Skeletal muscle tissue (tissue), 4 donors: Measurements from ENCODE around the gene TRIM47. TPM values are rescaled to one million over a fixed set of nuclear protein-coding genes. Genes with fewer than 3 reads are reported as not detected.

Experiments
- H3K27ac ChIP-seq: one replicate; pipeline ENCODE4 v1.7.0; 2013; ENCODE audit warnings: mild to moderate bottlenecking, low read depth, low read length, inconsistent platforms
- H3K27me3 ChIP-seq, 3 donors: one replicate each; pipeline ENCODE4 v1.7.0; 2013; ENCODE audit warnings: low read length in 3 of 3; ENCODE audit not compliant: control insufficient read depth in 3 of 3, insufficient read depth in 3 of 3
- H3K36me3 ChIP-seq, 3 donors: one replicate each; pipeline ENCODE4 v1.7.0; 2013; ENCODE audit warnings: low read length in 3 of 3; ENCODE audit not compliant: control insufficient read depth in 3 of 3, insufficient read depth in 3 of 3
- H3K4me1 ChIP-seq, 3 donors: one replicate each; pipeline ENCODE4 v1.7.0; 2013; ENCODE audit warnings: low read length in 3 of 3, mild to moderate bottlenecking in 3 of 3; ENCODE audit not compliant: control insufficient read depth in 3 of 3, insufficient read depth in 3 of 3
- H3K4me3 ChIP-seq, 3 donors: one replicate each; pipeline ENCODE4 v1.7.0; 2013; ENCODE audit warnings: low read length in 3 of 3
- H3K9ac ChIP-seq, 3 donors: one replicate each; pipeline ENCODE4 v1.7.0; 2013; ENCODE audit warnings: low read length in 3 of 3, mild to moderate bottlenecking in 3 of 3, moderate library complexity in 2 of 3, low read depth in 1 of 3
- H3K9me3 ChIP-seq, 3 donors: one replicate each; pipeline ENCODE4 v1.7.0; 2013; ENCODE audit warnings: low read length in 3 of 3; ENCODE audit not compliant: control insufficient read depth in 3 of 3
- total RNA-seq: library from RNA; depleted of rRNA; stranded (reverse); fragments of >200 nt; gene quantifications from one replicate; pipeline ENCODE4 v1.2.3, GENCODE V29; 2014
- donor health status: Osteomylitis.

TRIM47 gene
- total RNA-seq, 1 donor from 2014 or later, result 23.5 TPM

DNA sequence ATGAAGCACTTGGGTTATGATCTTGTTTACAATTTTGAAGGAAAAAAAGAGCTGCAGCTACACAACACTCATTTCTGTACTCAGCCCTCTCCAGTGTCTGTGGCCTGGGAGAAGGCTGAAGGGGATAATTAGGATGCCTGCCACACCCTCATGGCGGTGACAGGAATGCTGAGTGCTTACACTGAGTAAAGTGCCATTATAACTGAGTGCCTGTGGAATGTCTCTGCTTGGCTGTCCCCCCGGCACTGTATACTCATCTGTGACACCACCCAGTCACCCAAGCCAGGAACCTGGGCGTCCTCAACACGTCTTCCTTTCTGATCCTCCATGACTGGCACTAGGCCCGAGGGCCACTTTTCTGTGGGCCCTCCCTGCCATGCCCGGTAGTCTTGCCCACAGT, 29.8 kb upstream of the TRIM47 start:
- Histone ChIP-seq H3K4me1 (peaks cover 9 to 13% (median 10%) of the 10 kb centered on the region in 3 donors), H3K27ac (no peak overlapping the region)

GRCh38 chr17:75906143-75906884, 27.9 kb upstream of the TRIM47 start:
- no peak overlapping the region for H3K9ac ChIP-seq
- H3K9me3 ChIP-seq, result no peaks in the 10 kb centered on the region
- H3K4me3 ChIP-seq, result no peak overlapping the region
- peaks cover 9 to 17% (median 10%) of the 10 kb centered on the region in 3 donors for H3K4me1 ChIP-seq
- peak overlapping the region; percentile 44 for H3K27ac ChIP-seq
- H3K27me3 ChIP-seq, result no peaks in the 10 kb centered on the region
- peaks cover 12 to 14% (median 14%) of the 10 kb centered on the region in 3 donors for H3K36me3 ChIP-seq

More for the DNA sequence above, 29.8 kb upstream of the TRIM47 start:
- H3K9ac ChIP-seq, result peak overlapping the region in 1 of 3 donors; percentile 8
- H3K9me3 ChIP-seq, result no peaks in the 10 kb centered on the region
- peaks cover 0 to 4% (median 0%) of the 10 kb centered on the region in 3 donors for H3K36me3 ChIP-seq
- no peaks in the 10 kb centered on the region for H3K27me3 ChIP-seq
- no peak overlapping the region for H3K4me3 ChIP-seq

DNA sequence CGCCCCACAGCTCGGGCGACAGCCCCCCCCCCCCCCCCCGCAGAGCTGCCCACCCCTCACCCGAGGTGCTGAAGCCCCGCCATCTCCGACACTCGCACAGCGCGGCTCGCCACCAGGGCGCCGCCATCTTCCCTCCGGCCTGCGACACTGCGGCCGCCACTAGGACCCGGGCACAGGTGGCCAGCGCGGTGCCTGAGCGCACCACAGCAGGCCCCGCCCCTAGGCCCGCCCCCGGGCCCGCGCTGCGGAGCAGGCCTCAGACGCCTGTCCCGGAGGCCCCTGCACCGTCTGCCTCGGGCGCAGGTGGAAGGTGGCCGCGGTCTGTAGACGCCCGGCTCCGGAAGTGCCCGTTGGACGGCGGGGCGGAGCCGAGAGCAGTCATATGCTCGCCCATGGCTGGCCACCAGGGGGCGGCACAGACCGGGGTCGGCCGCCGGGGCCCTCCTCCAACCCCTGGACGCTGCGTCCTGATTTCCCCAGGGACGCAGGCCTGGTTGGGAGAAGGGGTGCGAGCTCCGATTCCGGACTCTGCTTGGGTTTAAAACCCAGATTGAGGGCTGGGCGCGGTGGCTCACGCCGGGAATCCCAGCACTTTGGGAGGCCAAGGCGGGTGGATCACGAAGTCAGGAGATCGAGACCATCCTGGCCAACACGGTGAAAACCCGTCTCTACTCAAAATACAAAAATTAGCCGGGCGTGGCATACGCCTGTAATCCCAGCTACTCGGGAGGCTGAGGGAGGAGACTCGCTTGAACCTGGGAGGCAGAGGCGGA, 26.6 kb upstream of the TRIM47 start, which contains the start of gene MRPL38:
MRPL38 (minus strand) TSS at position 136 of the 773 bp plus-strand sequence; CDS start at position 127, 9 bp downstream.
- H3K36me3 ChIP-seq, result peaks cover 24 to 28% (median 25%) of the 10 kb centered on the region in 3 donors
- peaks cover 9 to 17% (median 10%) of the 10 kb centered on the region in 3 donors for H3K4me1 ChIP-seq
- no peaks in the 10 kb centered on the region for H3K9me3 ChIP-seq
- H3K9ac ChIP-seq, result peak within 1 kb of the TSS; percentile 84 to 89 (median 86)
- peak within 1 kb of the TSS; percentile 71 to 84 (median 82) for H3K4me3 ChIP-seq
- H3K27ac ChIP-seq, result peak within 1 kb of the TSS; percentile 88
- H3K27me3 ChIP-seq, result no peaks in the 10 kb centered on the region

DNA sequence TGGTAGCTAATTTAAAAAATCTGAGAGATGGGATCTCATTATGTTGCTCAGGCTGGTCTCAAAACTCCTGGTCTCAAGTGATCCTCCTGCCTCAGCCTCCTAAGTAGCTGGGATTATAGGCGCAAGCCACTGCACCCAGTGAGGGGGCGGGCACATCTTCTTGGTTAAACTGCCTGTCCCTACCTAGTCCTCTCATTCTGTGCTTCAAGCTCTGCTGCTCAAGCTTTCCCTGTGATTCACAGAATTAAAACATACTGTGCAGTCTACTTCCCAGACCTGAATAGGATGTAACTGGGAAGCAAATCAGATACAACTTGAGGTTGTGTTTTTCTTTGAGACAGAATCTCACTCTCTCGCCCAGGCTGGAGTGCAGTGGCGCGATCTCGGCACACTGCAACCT, 24.0 kb upstream of the TRIM47 start:
- Histone ChIP-seq H3K36me3 (peaks cover 43 to 50% (median 48%) of the 10 kb centered on the region in 3 donors), H3K9me3 (no peaks in the 10 kb centered on the region), H3K4me1 (peaks cover 9 to 20% (median 13%) of the 10 kb centered on the region in 3 donors), H3K27me3 (no peaks in the 10 kb centered on the region), H3K27ac (no peak overlapping the region), H3K9ac (no peak overlapping the region), H3K4me3 (no peak overlapping the region)

GRCh38 chr17:75901727-75902126, 23.3 kb upstream of the TRIM47 start:
- no peaks in the 10 kb centered on the region for H3K9me3 ChIP-seq
- no peak overlapping the region for H3K9ac ChIP-seq
- no peak overlapping the region for H3K4me3 ChIP-seq
- no peak overlapping the region for H3K27ac ChIP-seq
- no peaks in the 10 kb centered on the region for H3K27me3 ChIP-seq
- peaks cover 13 to 26% (median 17%) of the 10 kb centered on the region in 3 donors for H3K4me1 ChIP-seq
- H3K36me3 ChIP-seq, result peaks cover 43 to 50% (median 50%) of the 10 kb centered on the region in 3 donors

- H3K36me3 ChIP-seq, result peaks cover 43 to 50% (median 50%) of the 10 kb centered on the region in 3 donors
- H3K9me3 ChIP-seq, result no peaks in the 10 kb centered on the region
- H3K4me1 ChIP-seq, result peaks cover 13 to 26% (median 17%) of the 10 kb centered on the region in 3 donors
- no peak overlapping the region for H3K27ac ChIP-seq
- no peak overlapping the region for H3K9ac ChIP-seq
- H3K27me3 ChIP-seq, result no peaks in the 10 kb centered on the region
- H3K4me3 ChIP-seq, result no peak overlapping the region
These were observed 22.5 kb upstream of the TRIM47 start for GRCh38 chr17:75900691-75901533.

- Histone ChIP-seq H3K4me3 (no peak overlapping the region), H3K27ac (no peak overlapping the region), H3K27me3 (no peaks in the 10 kb centered on the region), H3K9ac (no peak overlapping the region), H3K36me3 (peaks cover 43 to 50% (median 50%) of the 10 kb centered on the region in 3 donors), H3K9me3 (no peaks in the 10 kb centered on the region), H3K4me1 (peaks cover 20 to 32% (median 27%) of the 10 kb centered on the region in 3 donors)
These were observed 21.5 kb upstream of the TRIM47 start for GRCh38 chr17:75899767-75900468.

- H3K27ac ChIP-seq, result no peak overlapping the region
- peaks cover 43 to 50% (median 50%) of the 10 kb centered on the region in 3 donors for H3K36me3 ChIP-seq
- H3K27me3 ChIP-seq, result no peaks in the 10 kb centered on the region
- H3K9ac ChIP-seq, result no peak overlapping the region
- H3K9me3 ChIP-seq, result no peaks in the 10 kb centered on the region
- peaks cover 24 to 38% (median 30%) of the 10 kb centered on the region in 3 donors for H3K4me1 ChIP-seq
- no peak overlapping the region for H3K4me3 ChIP-seq
These were observed 21.0 kb upstream of the TRIM47 start for GRCh38 chr17:75899353-75899752.

- no peaks in the 10 kb centered on the region for H3K9me3 ChIP-seq
- no peak overlapping the region for H3K9ac ChIP-seq
- H3K4me3 ChIP-seq, result no peak overlapping the region
- H3K27me3 ChIP-seq, result no peaks in the 10 kb centered on the region
- H3K36me3 ChIP-seq, result peaks cover 43 to 50% (median 50%) of the 10 kb centered on the region in 3 donors
- peaks cover 25 to 38% (median 31%) of the 10 kb centered on the region in 3 donors for H3K4me1 ChIP-seq
- H3K27ac ChIP-seq, result no peak overlapping the region
These were observed 20.4 kb upstream of the TRIM47 start for GRCh38 chr17:75898791-75899190.
